Activated CD8-positive, alpha-beta T cell treated with anti-CD3 and anti-CD28 coated beads for 36 hours (primary cell): ENCODE measurements around the gene TMEM184B. TPM values are rescaled to one million over a fixed set of nuclear protein-coding genes. Genes with fewer than 3 reads are reported as not detected.
A peak's percentile ranks its signal among the peaks of the same experiment; 100 is the strongest.

ENCODE experiments used
- ATAC-seq: fragments of 200-7000 bp; cut with Tn5 transposase; one replicate; pipeline ENCODE4 v1.10.0; 2021; ENCODE audit warnings: mild to moderate bottlenecking, moderate library complexity
- CTCF ChIA-PET: fragments of 350-600 bp; sonication (Branson Sonifier 250); formaldehyde crosslinking; loops from one replicate; lab custom pipeline; 2021; ENCODE audit warnings: antibody characterized with exemption; lab: Charles Lee
- POLR2A ChIA-PET: fragments of 350-600 bp; sonication (Branson Sonifier 250); formaldehyde crosslinking; loops from one replicate; lab custom pipeline; 2021; ENCODE audit warnings: antibody characterized with exemption; lab: Charles Lee
- DNase-seq: peaks from one replicate; pipeline ENCODE4 v3.0.0-alpha.2; 2020
- H3K27ac Mint-ChIP-seq: one replicate; pipeline ENCODE4 v1.8.0; 2021; ENCODE audit warnings: mild to moderate bottlenecking, mixed read lengths
- H3K27me3 Mint-ChIP-seq: one replicate; pipeline ENCODE4 v1.8.0; 2021; ENCODE audit warnings: mixed read lengths
- H3K36me3 Mint-ChIP-seq: one replicate; pipeline ENCODE4 v1.8.0; 2021; ENCODE audit warnings: low read depth, mixed read lengths
- H3K4me1 Mint-ChIP-seq: one replicate; pipeline ENCODE4 v1.8.0; 2021; ENCODE audit warnings: low read depth, mixed read lengths
- H3K4me3 Mint-ChIP-seq: one replicate; pipeline ENCODE4 v1.8.0; 2021; ENCODE audit warnings: mild to moderate bottlenecking, moderate library complexity, mixed read lengths
- H3K9me3 Mint-ChIP-seq: one replicate; pipeline ENCODE4 v1.8.0; 2021; ENCODE audit warnings: mixed read lengths
- CTCF ChIP-seq: fragments of 200-600 bp; IDR thresholded peaks from one replicate; pipeline ENCODE4 v1.8.0; 2022; ENCODE audit warnings: antibody characterized with exemption, mild to moderate bottlenecking
- intact Hi-C: fragments of 100-400 bp; cut with micrococcal nuclease; formaldehyde crosslinking; loops from one replicate; pipeline ENCODE4 v1.10.0; 2022
- total RNA-seq, 2 experiments: library from RNA; stranded (reverse); gene quantifications; one replicate each; pipeline ENCODE4 v1.2.3, GENCODE V29; 2021

Gene TMEM184B
- total RNA-seq, 2 experiments from 2014 or later = 15.7 to 16.8 TPM

DNA sequence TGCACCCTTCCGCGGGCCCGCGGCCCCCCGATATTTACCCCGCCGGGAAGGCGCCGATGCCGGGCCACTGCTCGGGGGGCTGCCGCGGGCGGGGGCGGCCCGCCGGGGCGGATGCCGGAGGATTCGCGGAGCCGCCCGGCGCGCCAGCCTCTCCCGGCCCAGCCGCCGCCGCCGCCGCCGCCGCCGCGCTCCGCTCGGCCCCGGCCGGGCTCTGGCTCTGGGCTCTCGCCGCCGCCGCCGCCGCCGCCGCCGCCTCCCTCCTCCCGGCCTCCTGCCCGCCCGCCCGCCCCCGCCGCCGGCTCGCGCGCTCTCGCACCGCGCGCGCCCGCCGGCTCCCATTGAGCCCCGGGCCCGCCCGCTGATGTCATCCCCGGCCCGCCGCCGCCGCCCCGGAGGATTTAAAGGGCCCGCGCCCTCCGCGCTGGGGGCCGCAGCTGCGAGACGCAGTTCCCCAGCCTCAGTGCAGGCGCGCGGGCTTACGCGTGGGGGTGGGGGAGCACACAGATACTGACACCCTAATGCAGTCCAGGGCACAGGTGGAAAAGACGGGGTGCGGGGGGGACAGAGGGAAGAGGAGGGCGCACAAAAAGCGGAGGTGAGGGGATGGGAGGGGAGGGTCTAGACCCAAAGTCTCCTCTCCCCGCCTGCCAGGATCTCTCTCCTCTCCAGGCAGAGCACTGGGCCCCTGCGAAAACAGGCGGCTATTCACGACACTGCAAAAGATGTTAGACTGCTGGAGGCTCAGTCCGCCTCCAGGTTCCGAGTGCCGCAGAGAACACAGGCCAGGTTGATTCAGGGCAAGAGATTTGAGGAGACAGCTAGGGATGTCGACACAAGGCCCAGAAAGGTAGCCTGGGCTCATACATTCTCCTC, 44.5 kb upstream of the TMEM184B start, which contains the start of gene CSNK1E:
CSNK1E (minus strand) TSS at position 312 of the 873 bp plus-strand sequence. CDS start 3,276 bp downstream, outside the sequence.
- ATAC-seq (peak; percentile 55), DNase-seq (peak; percentile 77)
- peaks cover 36% of the 10 kb centered on the region for H3K4me1 Mint-ChIP-seq
- no peak for TF ChIP-seq CTCF
- ChIA-PET POLR2A (interaction anchor here (1.2 to 1.9 kb wide), 2 partner anchors 12 to 27 kb away, joined by 3 to 6 read pairs; no protein-coding TSS in a partner anchor), CTCF (interaction anchor here (1.0 to 1.7 kb wide), 5 partner anchors 11 to 265 kb away, joined by 3 to 7 read pairs (median 3); no protein-coding TSS in a partner anchor)
- intact Hi-C loops = no loop called here
- H3K27me3 Mint-ChIP-seq = no peaks in the 10 kb centered on the region
- H3K27ac Mint-ChIP-seq = peak within 1 kb of the TSS; percentile 91
- H3K4me3 Mint-ChIP-seq = peak within 1 kb of the TSS; percentile 92
- peaks cover 19% of the 10 kb centered on the region for H3K36me3 Mint-ChIP-seq
- H3K9me3 Mint-ChIP-seq = no peaks in the 10 kb centered on the region

- no peak for TF ChIP-seq CTCF
- peaks cover 19% of the 10 kb centered on the region for H3K36me3 Mint-ChIP-seq
- H3K27me3 Mint-ChIP-seq = no peaks in the 10 kb centered on the region
- ATAC-seq = peak; percentile 42
- ChIA-PET CTCF (interaction anchor here (1.4 to 1.7 kb wide), 2 partner anchors 19 to 265 kb away, joined by 3 to 7 read pairs; no protein-coding TSS in a partner anchor), POLR2A (interaction anchor here (0.7 to 1.4 kb wide), 2 partner anchors 10 to 137 kb away, joined by 3 to 5 read pairs; no protein-coding TSS in a partner anchor)
- peak overlapping the region; percentile 92 for H3K4me3 Mint-ChIP-seq
- peak overlapping the region; percentile 91 for H3K27ac Mint-ChIP-seq
- no peaks in the 10 kb centered on the region for H3K9me3 Mint-ChIP-seq
- peak; percentile 45 for DNase-seq
- intact Hi-C loops = no loop called here
- peaks cover 40% of the 10 kb centered on the region for H3K4me1 Mint-ChIP-seq
These were observed 43.7 kb upstream of the TMEM184B start for GRCh38 chr22:38316364-38317121.

DNA sequence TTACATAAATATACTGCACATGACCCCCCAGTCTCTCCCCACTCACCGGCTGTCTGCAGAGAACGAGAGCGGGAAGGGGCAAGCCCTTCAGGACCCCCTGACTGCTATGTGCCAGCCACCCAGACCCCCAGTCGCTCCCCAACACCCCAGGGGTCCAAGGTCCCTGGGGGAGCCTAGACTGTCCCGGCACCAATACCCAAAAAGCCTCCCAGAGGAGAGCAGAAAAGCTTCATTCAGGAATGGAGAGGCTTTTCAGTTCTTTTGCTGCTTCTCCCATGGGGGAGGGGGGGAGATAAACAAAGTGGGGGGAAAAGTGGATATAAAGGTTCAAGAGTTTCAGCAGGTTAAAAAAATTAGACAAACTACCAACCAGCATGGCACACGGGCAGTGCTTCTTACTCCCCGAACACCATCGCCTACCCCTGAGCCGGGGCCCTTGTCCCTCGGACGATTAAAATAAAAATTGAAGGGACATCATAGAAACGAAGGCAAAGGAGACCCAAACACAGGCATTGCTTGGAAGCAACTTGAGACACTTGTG, 43.1 kb upstream of the TMEM184B start:
- DNase-seq (peak; percentile 15), ATAC-seq (no peak)
- H3K4me3 Mint-ChIP-seq = peak overlapping the region; percentile 92
- TF ChIP-seq CTCF = no peak
- H3K27me3 Mint-ChIP-seq = no peaks in the 10 kb centered on the region
- H3K4me1 Mint-ChIP-seq = peaks cover 46% of the 10 kb centered on the region
- peaks cover 21% of the 10 kb centered on the region for H3K36me3 Mint-ChIP-seq
- intact Hi-C loops = no loop called here
- CTCF ChIA-PET = interaction anchor here (1.0 kb wide), 1 partner anchor 264 kb away, joined by 4 read pairs; no protein-coding TSS in a partner anchor
- POLR2A ChIA-PET = interaction anchor here (0.7 to 1.4 kb wide), 3 partner anchors 9 to 137 kb away, joined by 3 to 5 read pairs (median 3); no protein-coding TSS in a partner anchor
- no peaks in the 10 kb centered on the region for H3K9me3 Mint-ChIP-seq
- H3K27ac Mint-ChIP-seq = peak overlapping the region; percentile 91

DNA sequence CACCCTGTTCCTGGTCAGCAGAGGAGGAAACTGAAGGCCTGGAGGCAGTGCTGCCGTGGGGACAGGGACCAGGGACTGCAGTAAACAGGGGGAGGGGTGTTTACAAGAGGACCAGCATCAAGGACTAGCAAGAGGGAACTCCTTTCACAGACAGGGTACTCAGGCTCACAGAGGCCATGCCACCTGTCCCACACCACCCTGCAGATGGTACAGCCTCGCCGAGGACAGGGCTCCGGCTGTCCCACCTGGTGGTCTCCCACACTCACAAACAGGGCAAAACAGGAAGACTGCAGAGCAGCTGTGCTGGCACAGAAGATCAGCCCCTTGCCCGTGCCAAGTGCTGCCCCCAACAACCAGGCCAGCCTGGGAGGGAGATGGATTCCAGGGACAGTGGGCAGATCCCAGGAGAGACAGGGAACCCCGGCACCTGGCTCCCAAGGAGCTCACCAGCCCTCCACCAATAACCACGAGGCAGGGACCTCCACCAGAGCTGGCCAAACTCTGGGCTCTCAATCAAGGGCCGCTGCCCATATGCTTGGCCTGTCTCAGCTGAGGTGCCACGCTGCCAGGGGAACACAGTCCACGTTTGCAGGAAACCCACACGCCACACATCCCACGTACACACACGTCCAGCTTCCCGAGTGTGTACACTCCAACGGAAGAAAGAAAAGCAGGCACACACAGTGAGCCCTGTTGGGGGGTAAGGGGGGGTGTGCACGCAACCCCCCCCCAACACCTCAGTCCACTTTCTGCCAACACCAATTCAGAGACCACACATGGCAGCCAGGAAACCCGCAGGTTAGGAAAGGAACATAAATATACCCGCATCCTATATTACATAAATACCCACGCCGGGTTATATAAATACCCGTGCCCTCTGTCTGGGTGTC, 42.4 kb upstream of the TMEM184B start:
- DNase-seq (peak; percentile 16), ATAC-seq (no peak)
- ChIA-PET POLR2A (interaction anchor here (0.7 to 1.4 kb wide), 5 partner anchors 8 to 99 kb away, joined by 3 to 5 read pairs (median 3); no protein-coding TSS in a partner anchor), CTCF (interaction anchor here (1.0 to 1.4 kb wide), 2 partner anchors 10 to 263 kb away, joined by 4 read pairs; no protein-coding TSS in a partner anchor)
- Mint-ChIP-seq H3K9me3 (no peaks in the 10 kb centered on the region), H3K27me3 (no peaks in the 10 kb centered on the region), H3K4me1 (peaks cover 53% of the 10 kb centered on the region), H3K36me3 (peaks cover 22% of the 10 kb centered on the region), H3K27ac (peak overlapping the region; percentile 91), H3K4me3 (peak overlapping the region; percentile 92)
- intact Hi-C loops = no loop called here
- no peak for TF ChIP-seq CTCF
